ENCODE results near the gene PFDN2.

DNA sequence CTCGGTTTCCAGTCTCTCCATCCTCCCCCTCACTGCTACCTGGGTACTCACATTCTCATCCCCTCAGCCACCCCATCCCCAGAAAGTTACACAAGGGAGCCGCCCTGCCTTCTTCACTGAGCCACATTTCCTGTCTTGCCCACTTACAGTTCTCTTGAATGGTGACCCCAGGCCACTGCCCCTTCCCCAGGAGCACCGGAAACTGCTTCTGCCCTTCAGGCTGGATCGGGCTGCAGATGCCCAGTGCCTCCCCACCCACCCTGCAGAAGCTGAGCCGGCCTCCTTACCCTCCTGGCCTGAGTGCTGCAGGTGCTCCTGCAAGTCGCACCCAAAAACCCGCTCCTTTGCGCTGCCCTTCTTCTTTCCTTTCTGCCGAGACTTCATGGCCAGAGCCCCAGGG is 48.6 kb downstream of the PFDN2 start:
- TF ChIP-seq, protein P1, sequence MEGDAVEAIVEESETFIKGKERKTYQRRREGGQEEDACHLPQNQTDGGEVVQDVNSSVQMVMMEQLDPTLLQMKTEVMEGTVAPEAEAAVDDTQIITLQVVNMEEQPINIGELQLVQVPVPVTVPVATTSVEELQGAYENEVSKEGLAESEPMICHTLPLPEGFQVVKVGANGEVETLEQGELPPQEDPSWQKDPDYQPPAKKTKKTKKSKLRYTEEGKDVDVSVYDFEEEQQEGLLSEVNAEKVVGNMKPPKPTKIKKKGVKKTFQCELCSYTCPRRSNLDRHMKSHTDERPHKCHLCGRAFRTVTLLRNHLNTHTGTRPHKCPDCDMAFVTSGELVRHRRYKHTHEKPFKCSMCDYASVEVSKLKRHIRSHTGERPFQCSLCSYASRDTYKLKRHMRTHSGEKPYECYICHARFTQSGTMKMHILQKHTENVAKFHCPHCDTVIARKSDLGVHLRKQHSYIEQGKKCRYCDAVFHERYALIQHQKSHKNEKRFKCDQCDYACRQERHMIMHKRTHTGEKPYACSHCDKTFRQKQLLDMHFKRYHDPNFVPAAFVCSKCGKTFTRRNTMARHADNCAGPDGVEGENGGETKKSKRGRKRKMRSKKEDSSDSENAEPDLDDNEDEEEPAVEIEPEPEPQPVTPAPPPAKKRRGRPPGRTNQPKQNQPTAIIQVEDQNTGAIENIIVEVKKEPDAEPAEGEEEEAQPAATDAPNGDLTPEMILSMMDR (IDR thresholded peaks at IDR 0.05; ENCODE audit: control extremely low read depth in 1 of 3, insufficient read depth in 1 of 3, low read depth in 1 of 3, low read length in 3 of 3) = no peak
- TF ChIP-seq SIRT6 (IDR thresholded peaks at IDR 0.05; ENCODE audit: low read length) = no peak
- TF ChIP-seq KDM5A (IDR thresholded peaks at IDR 0.05; ENCODE audit: low read length) = no peak
- TF ChIP-seq TAF1 (IDR thresholded peaks at IDR 0.05; ENCODE audit: low read depth, low read length) = no peak
- no peak for TF ChIP-seq POLR2A (IDR thresholded peaks at IDR 0.05; ENCODE audit: control extremely low read depth in 1 of 2, low read depth in 2 of 2, low read length in 2 of 2)
- no peak for TF ChIP-seq GABPA (IDR thresholded peaks at IDR 0.05; ENCODE audit: borderline replicate concordance, insufficient read depth, low read length)
- TF ChIP-seq JUND (IDR thresholded peaks at IDR 0.05; ENCODE audit: low read length) = no peak
- TF ChIP-seq JUN (IDR thresholded peaks at IDR 0.05; ENCODE audit: low read depth, low read length) = no peak
- no peak for TF ChIP-seq KDM1A (IDR thresholded peaks at IDR 0.05; ENCODE audit: borderline replicate concordance, low read length)
- TF ChIP-seq CHD1 (IDR thresholded peaks at IDR 0.05; ENCODE audit: low read depth, low read length) = no peak
- TF ChIP-seq CREB1 (IDR thresholded peaks at IDR 0.05) = no peak
- no peak for TF ChIP-seq MAFK (IDR thresholded peaks at IDR 0.05; ENCODE audit: low read depth, low read length)

All from H1 (cell line).